ENCODE data around the gene RHOG.
A peak's percentile ranks its signal among the peaks of the same experiment; 100 is the strongest.

The RHOG gene

DNA sequence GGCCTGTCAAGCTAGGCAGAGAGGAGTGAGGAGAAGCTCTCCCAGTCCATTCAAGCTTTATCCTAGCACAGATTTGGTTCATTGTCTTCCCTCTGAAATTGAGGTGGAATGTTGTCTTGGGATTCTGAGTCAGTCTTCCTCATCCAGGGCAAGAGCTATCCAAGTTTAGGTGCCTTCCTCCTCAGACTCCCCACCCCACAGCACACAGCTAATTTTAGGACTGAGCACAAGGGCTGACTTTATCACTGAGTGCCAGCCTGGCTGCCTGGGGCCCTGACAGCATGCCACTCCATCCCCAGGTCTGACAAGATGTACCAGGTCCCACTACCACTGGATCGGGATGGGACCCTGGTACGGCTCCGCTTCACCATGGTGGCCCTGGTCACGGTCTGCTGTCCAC is 29.8 kb downstream of the RHOG start:
- no peak overlapping the region for H3K4me3 ChIP-seq (ENCODE audit: low read depth, low read length)
- DNase-seq (ENCODE audit: low read depth, low spot score), result no peak
- in situ Hi-C loops (cut with HindIII; ENCODE audit: low sequenced_read_pairs), result no loop called here
- TF ChIP-seq CTCF (IDR thresholded peaks at IDR 0.05; ENCODE audit: low read depth, low read length), result no peak

- in situ Hi-C loops (cut with HindIII; ENCODE audit: low sequenced_read_pairs), result no loop called here
- no peak for DNase-seq (ENCODE audit: low read depth, low spot score)
- TF ChIP-seq CTCF (IDR thresholded peaks at IDR 0.05; ENCODE audit: low read depth, low read length), result no peak
- no peak overlapping the region for H3K4me3 ChIP-seq (ENCODE audit: low read depth, low read length)
Measured at GRCh38 chr11:3810446-3810845, 30.3 kb downstream of the RHOG start.

GRCh38 chr11:3809624-3809928 is 31.2 kb downstream of the RHOG start:
- no peak overlapping the region for H3K4me3 ChIP-seq (ENCODE audit: low read depth, low read length)
- no peak for TF ChIP-seq CTCF (IDR thresholded peaks at IDR 0.05; ENCODE audit: low read depth, low read length)
- DNase-seq (ENCODE audit: low read depth, low spot score), result no peak
- in situ Hi-C loops (cut with HindIII; ENCODE audit: low sequenced_read_pairs), result no loop called here

- peak; percentile 44 for DNase-seq (ENCODE audit: low read depth, low spot score)
- peak; percentile 30 for TF ChIP-seq CTCF (IDR thresholded peaks at IDR 0.05; ENCODE audit: low read depth, low read length)
- H3K4me3 ChIP-seq (ENCODE audit: low read depth, low read length), result peak overlapping the region; percentile 88
- in situ Hi-C loops (cut with HindIII; ENCODE audit: low sequenced_read_pairs), result no loop called here
Measured at GRCh38 chr11:3808861-3809623, 31.7 kb downstream of the RHOG start.

DNA sequence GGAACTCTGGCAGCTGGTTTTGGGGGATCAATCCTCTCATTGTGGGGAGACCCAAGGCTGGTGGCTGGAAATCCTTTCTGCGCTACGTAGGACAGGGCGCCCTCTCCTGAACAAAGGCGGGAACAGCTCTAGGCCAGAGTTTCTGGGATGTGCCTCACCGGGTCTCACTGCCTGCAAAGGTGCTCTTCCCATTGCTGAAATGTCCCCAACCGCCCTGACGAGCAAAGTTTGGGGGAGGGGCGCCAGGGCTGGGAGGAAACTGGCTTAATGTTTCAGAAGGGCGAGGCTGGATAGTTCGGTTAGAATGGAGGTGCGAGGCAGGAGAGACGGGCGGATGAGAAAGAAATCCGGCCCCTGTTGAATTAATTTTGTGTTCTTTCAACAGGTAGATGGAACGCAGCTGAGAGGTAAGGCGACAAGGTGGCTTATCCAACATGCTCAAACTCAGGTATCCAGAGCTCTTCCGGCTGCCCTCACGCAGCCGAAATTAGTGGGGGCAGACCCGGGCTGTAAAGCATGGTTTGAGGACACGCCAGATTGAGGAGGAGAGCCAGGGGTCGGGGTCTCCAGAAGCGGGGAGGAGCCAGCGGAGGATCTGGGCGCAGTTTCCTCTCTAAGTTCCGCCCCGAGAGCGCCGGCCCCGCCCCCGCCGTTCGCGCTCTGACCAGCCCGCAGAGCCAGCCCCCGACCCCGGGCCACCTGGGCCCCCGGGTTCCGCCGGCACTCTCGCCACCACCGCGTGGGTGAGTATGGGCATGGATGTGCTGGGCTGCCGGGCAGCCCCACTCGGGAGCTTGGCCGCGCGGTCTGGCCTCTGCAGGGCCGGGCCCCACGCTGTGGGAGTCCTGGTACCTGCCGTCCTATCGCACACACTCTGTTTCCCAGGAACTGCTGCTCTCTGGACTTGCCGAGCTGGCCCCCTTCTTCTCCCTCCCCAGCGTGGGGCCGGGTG is 32.6 kb downstream of the RHOG start, which contains the start of gene PGAP2:
PGAP2 (plus strand) TSS at position 652 of the 952 bp plus-strand sequence. CDS start 2,700 bp downstream, outside the sequence.
- DNase-seq (ENCODE audit: low read depth, low spot score), result peak; percentile 31
- in situ Hi-C loops (cut with HindIII; ENCODE audit: low sequenced_read_pairs), result no loop called here
- TF ChIP-seq CTCF (IDR thresholded peaks at IDR 0.05; ENCODE audit: low read depth, low read length), result peak; percentile 83
- peak within 1 kb of the TSS; percentile 88 for H3K4me3 ChIP-seq (ENCODE audit: low read depth, low read length)

DNA sequence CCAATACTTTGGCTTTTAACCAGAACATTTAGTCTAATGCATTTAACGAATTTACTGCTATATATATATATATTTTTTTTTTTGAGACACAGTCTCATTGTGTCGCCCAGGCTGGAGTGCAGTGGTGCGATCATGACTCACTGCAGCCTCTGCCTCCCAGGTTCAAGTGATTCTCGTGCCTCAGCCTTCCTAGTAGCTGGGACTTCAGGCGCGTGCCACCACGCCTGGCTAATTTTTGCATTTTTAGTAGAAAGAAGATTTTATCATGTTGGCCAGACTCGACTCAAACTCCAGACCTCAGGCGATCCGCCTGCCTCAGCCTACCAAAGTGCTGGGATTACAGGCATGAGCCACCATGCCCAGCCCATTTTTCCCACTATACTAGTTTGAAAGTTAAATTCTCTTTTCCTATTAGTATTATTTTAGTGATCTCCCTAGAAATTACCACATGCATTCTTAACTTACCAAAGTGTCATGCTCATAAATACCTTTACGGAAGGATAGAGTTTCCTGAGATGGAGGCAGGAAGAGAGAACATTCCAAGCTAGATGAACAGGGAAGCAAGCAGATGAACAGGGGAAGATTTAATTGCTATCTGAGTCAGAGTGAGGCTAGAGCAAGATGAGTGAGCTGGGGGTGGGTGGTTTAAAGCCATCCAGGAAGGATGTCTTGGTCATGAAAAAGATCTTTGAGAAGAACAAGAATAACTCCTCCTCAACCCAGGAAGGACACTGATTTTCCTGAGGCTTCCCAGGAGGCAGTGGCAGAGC is 36.8 kb downstream of the RHOG start:
- DNase-seq (ENCODE audit: low read depth, low spot score), result no peak
- in situ Hi-C loops (cut with HindIII; ENCODE audit: low sequenced_read_pairs), result no loop called here

More for the DNA sequence above, 36.8 kb downstream of the RHOG start:
- TF ChIP-seq CTCF (IDR thresholded peaks at IDR 0.05; ENCODE audit: low read depth, low read length), result no peak
- H3K4me3 ChIP-seq (ENCODE audit: low read depth, low read length), result no peak overlapping the region

Measured in astrocyte of the spinal cord (primary cell).